Measurements from ENCODE around the gene CPZ. TPM values are rescaled to one million over a fixed set of nuclear protein-coding genes. Genes with fewer than 3 reads are reported as not detected.

The CPZ gene
- total and polyA plus RNA-seq, 10 of the 15 experiments (the other 5 are each of a cell fraction or from before 2014, with no cell fraction given): not detected

- SMC1A ChIA-PET (ENCODE audit: uncharacterized antibody, unreplicated experiment): no interaction called here
- Histone ChIP-seq H3K4me3 (no peak overlapping the region), H3K27me3 (replicated peaks in 1 of 2; ENCODE audit: control insufficient read depth in 2 of 2, insufficient read depth in 2 of 2, low read length in 1 of 2) (no peaks in the 10 kb centered on the region; a peak in 1 of 4 replicates), H3K27ac (ENCODE audit: control insufficient read depth, insufficient read depth) (no peak overlapping the region), H3K9me3 (replicated peaks; ENCODE audit: control insufficient read depth, insufficient read depth, low read length) (no peaks in the 10 kb centered on the region), H3K4me1 (ENCODE audit: control insufficient read depth, insufficient read depth, low read length) (no peaks in the 10 kb centered on the region), H4K20me1 (ENCODE audit: control insufficient read depth, insufficient read depth) (no peaks in the 10 kb centered on the region), H3K79me2 (ENCODE audit: control insufficient read depth, insufficient read depth, low read length) (no peaks in the 10 kb centered on the region), H2AFZ (ENCODE audit: control insufficient read depth, low read depth, low read length) (no peak overlapping the region), H3K36me3 (ENCODE audit: control insufficient read depth in 2 of 2, insufficient read depth in 2 of 2, low read length in 1 of 2) (no peaks in the 10 kb centered on the region), H3K4me2 (ENCODE audit: control insufficient read depth, insufficient read depth) (no peak overlapping the region), H3K9ac (ENCODE audit: control insufficient read depth, insufficient read depth, low read length) (no peak overlapping the region)
- in situ Hi-C loops (cut with MboI): no loop called here
- CTCF ChIA-PET: no interaction called here
- intact Hi-C loops (cut with micrococcal nuclease; ENCODE audit: unreplicated experiment): no loop called here
- RAD21 ChIA-PET (ENCODE audit: unreplicated experiment): no interaction called here
- POLR2A ChIA-PET: no interaction called here
- WGBS (ENCODE audit: insufficient coverage, insufficient replicate concordance, low lambda C conversion rate, missing lambda C conversion rate): 31% methylated on average over 31 of the region's 33 CpGs
- ATAC-seq (no peak), FAIRE-seq (no peak), DNase-seq (ENCODE audit: low read depth, low spot score) (no peak)
- no TSS peak for BruUV-seq (replicated peaks)
- TF ChIP-seq ZSCAN29 (IDR thresholded peaks at IDR 0.05): no peak
- TF ChIP-seq STAT1 (conservative IDR thresholded peaks at IDR 0.05): no peak
- no peak for TF ChIP-seq CUX1 (IDR thresholded peaks at IDR 0.05; ENCODE audit: insufficient replicate concordance, low read depth, low read length)
- TF ChIP-seq ATF2 (IDR thresholded peaks at IDR 0.05; ENCODE audit: low read length): no peak
- no peak for TF ChIP-seq MEF2A (IDR thresholded peaks at IDR 0.05; ENCODE audit: insufficient read depth, low read depth, low read length)
- TF ChIP-seq HSF1 (IDR thresholded peaks at IDR 0.05; ENCODE audit: low read depth, low read length): no peak
- TF ChIP-seq ZNF24 (IDR thresholded peaks at IDR 0.05): no peak
- TF ChIP-seq ETV6 (conservative IDR thresholded peaks at IDR 0.05 in 1 of 2, IDR thresholded peaks at IDR 0.05 in 1 of 2; ENCODE audit: borderline replicate concordance in 1 of 2, low read depth in 1 of 2): no peak
- no peak for TF ChIP-seq E2F8 (IDR thresholded peaks at IDR 0.05; ENCODE audit: low read depth, partially characterized antibody)
- TF ChIP-seq SMAD1 (IDR thresholded peaks at IDR 0.05; ENCODE audit: low read depth, partially characterized antibody): no peak
- no peak for TF ChIP-seq YBX1 (IDR thresholded peaks at IDR 0.05)
- TF ChIP-seq ZNF274 (IDR thresholded peaks at IDR 0.05; ENCODE audit: insufficient read depth, insufficient read length): no peak
- no peak for TF ChIP-seq JUNB (IDR thresholded peaks at IDR 0.05)
Observed at GRCh38 chr4:8649631-8650361, 57.2 kb downstream of the CPZ start.

All from GM12878 (cell line).